HepG2 (cell line): ENCODE results near the gene ELP5. TPM values are rescaled to one million over a fixed set of nuclear protein-coding genes. Genes with fewer than 3 reads are reported as not detected.

Source experiments
- BORCS8-MEF2B ChIP-seq: sonication (generic); formaldehyde crosslinking; IDR thresholded peaks from 2 replicates; pipeline ENCODE4 v1.8.0; 2022; ENCODE audit warnings: mild to moderate bottlenecking, missing genetic modification reagents
- HNRNPL ChIP-seq: fragments of 200-400 bp; formaldehyde crosslinking; IDR thresholded peaks from 2 replicates; pipeline ENCODE4 v1.6.1; 2017; ENCODE audit warnings: mild to moderate bottlenecking, low read depth, low read length
- HOXA5 ChIP-seq: sonication (generic); formaldehyde crosslinking; IDR thresholded peaks from 2 replicates; pipeline ENCODE4 v1.4.0; 2020; ENCODE audit warnings: missing genetic modification reagents
- KDM2A ChIP-seq: sonication (generic); formaldehyde crosslinking; IDR thresholded peaks from 2 replicates; pipeline ENCODE4 v1.4.0; 2020; ENCODE audit warnings: low read depth, missing genetic modification reagents, borderline replicate concordance
- KDM3A ChIP-seq: IDR thresholded peaks from 2 replicates; pipeline ENCODE4 v1.6.1; 2018; ENCODE audit warnings: low read depth, missing compliant biosample characterization
- KDM5B ChIP-seq: sonication (generic); formaldehyde crosslinking; IDR thresholded peaks from 2 replicates; pipeline ENCODE4 v1.4.0; 2020; ENCODE audit warnings: missing genetic modification reagents, mild to moderate bottlenecking, borderline replicate concordance
- SMAD3 ChIP-seq: sonication (generic); formaldehyde crosslinking; IDR thresholded peaks from 2 replicates; pipeline ENCODE4 v1.4.0; 2020; ENCODE audit warnings: missing genetic modification reagents
- ZBTB38 ChIP-seq: sonication (generic); formaldehyde crosslinking; IDR thresholded peaks from 2 replicates; pipeline ENCODE4 v1.5.1; 2020; ENCODE audit warnings: mild to moderate bottlenecking, missing genetic modification reagents
- ZNF501 ChIP-seq: sonication (generic); formaldehyde crosslinking; IDR thresholded peaks from 2 replicates; pipeline ENCODE4 v1.5.1; 2020; ENCODE audit warnings: mild to moderate bottlenecking, moderate library complexity, missing genetic modification reagents
- ZSCAN25 ChIP-seq: sonication (generic); formaldehyde crosslinking; IDR thresholded peaks from 2 replicates; pipeline ENCODE4 v1.8.0; 2022; ENCODE audit warnings: mild to moderate bottlenecking, missing genetic modification reagents
- polyA plus RNA-seq, 8 experiments: library from polyadenylated mRNA; depleted of rRNA in 3 of 8; stranded (reverse) in 7 of 8; unstranded in 1 of 8; fragments of >200 nt; fragmentation: Illumina TruSeq in 4 of 8; extraction: Trizol in 4 of 8; gene quantifications; 2 replicates each; pipeline versions ENCODE4 v1.2.1 to v1.2.3, GENCODE V29; 2011 to 2016; ENCODE audit warnings: low read depth in 4 of 8, missing spikeins in 1 of 8, mixed read lengths in 1 of 8; ENCODE audit not compliant: insufficient read depth in 1 of 8
- total RNA-seq, 5 experiments: library from RNA; depleted of rRNA; stranded (reverse); fragments of >200 nt; fragmentation: Illumina TruSeq; extraction: Trizol; gene quantifications; 2 replicates each; pipeline ENCODE4 v1.2.3, GENCODE V29; 2016; ENCODE audit warnings: low read depth in 1 of 5
- TF ChIP-seq, protein P1 (sequence below): sonication (generic); formaldehyde crosslinking; conservative IDR thresholded peaks from 2 replicates; pipeline ENCODE4 v1.8.0; 2022; ENCODE audit warnings: mild to moderate bottlenecking, moderate library complexity, missing genetic modification reagents
- TF ChIP-seq, protein P2 (sequence below): IDR thresholded peaks from 2 replicates; pipeline ENCODE4 v1.6.1; 2016
- TF ChIP-seq, protein P3 (sequence below): sonication (generic); formaldehyde crosslinking; IDR thresholded peaks from 2 replicates; pipeline ENCODE4 v1.5.0; 2020; ENCODE audit warnings: missing genetic modification reagents
- TF ChIP-seq, protein P4 (sequence below): IDR thresholded peaks from 2 replicates; pipeline ENCODE4 v1.6.1; 2018; ENCODE audit warnings: missing genetic modification reagents, mild to moderate bottlenecking, missing compliant biosample characterization
- TF ChIP-seq, protein P5 (sequence below): sonication (generic); formaldehyde crosslinking; IDR thresholded peaks from 2 replicates; pipeline ENCODE4 v1.5.0; 2020; ENCODE audit warnings: missing genetic modification reagents, mild to moderate bottlenecking, borderline replicate concordance
- TF ChIP-seq, protein P6 (sequence below), 2 experiments: sonication (generic) in 1 of 2; formaldehyde crosslinking in 1 of 2; IDR thresholded peaks; 2 replicates each; pipeline versions ENCODE4 v1.4.0 to v1.6.1; 2016 to 2020; ENCODE audit warnings: borderline replicate concordance in 1 of 2, low read depth in 1 of 2, mild to moderate bottlenecking in 1 of 2, missing genetic modification reagents in 1 of 2

Gene ELP5
- total and polyA plus RNA-seq, 2 of the 13 experiments (the other 11 are each of a cell fraction or from before 2014, with no cell fraction given), result 67.6 to 69.8 TPM

DNA sequence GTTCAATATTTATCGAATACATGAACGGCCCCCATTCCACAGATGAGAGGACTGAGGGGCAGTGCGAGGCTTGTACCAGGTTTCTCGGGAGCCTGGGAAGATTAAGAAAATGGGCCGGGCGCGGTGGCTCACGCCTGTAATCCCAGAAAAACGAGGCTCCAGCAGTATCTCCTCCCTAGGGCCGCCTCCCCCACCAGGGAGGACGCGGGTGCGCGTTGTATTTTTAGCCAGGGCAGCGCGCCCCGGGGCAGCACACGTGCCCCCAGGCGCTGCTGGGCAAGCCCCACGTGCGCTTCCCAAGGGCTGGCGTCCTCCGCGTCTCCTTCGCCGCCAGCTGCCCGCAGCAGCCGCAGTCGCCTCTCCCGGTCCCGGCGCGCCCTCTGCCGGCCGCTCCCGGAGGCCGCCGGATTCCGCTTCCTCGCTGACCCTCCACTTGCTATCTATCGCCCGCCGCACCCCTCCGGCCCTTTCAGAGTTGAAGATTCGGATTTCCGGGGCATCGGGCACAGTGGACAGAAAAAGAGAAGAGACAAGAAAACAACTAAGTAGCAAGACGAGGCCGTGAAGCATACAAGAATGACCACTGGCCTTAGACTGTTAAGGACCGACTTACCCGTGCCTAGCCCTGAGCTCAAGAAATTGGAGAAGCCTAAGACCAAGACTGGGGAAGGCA, 44.3 kb downstream of the ELP5 start (continued):
- TF ChIP-seq, protein P1, sequence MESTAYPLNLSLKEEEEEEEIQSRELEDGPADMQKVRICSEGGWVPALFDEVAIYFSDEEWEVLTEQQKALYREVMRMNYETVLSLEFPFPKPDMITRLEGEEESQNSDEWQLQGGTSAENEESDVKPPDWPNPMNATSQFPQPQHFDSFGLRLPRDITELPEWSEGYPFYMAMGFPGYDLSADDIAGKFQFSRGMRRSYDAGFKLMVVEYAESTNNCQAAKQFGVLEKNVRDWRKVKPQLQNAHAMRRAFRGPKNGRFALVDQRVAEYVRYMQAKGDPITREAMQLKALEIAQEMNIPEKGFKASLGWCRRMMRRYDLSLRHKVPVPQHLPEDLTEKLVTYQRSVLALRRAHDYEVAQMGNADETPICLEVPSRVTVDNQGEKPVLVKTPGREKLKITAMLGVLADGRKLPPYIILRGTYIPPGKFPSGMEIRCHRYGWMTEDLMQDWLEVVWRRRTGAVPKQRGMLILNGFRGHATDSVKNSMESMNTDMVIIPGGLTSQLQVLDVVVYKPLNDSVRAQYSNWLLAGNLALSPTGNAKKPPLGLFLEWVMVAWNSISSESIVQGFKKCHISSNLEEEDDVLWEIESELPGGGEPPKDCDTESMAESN (CRISPR knock-in tag), result peak; percentile 48; the same call in 1 of the 2 replicates
- TF ChIP-seq, protein P2, sequence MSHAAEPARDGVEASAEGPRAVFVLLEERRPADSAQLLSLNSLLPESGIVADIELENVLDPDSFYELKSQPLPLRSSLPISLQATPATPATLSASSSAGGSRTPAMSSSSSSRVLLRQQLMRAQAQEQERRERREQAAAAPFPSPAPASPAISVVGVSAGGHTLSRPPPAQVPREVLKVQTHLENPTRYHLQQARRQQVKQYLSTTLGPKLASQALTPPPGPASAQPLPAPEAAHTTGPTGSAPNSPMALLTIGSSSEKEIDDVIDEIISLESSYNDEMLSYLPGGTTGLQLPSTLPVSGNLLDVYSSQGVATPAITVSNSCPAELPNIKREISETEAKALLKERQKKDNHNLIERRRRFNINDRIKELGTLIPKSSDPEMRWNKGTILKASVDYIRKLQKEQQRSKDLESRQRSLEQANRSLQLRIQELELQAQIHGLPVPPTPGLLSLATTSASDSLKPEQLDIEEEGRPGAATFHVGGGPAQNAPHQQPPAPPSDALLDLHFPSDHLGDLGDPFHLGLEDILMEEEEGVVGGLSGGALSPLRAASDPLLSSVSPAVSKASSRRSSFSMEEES, result peak; percentile 30; the same call in 1 of the 2 replicates
- TF ChIP-seq KDM3A (CRISPR knock-in tag) (peak; percentile 89), KDM2A (peak; percentile 82; the same call in 1 of the 2 replicates), BORCS8-MEF2B (CRISPR knock-in tag) (peak; percentile 37; the same call in 1 of the 2 replicates), HNRNPL (0 out of 2 replicates have a peak, but pooled peaks have one; percentile 61), ZNF501 (0 out of 2 replicates have a peak, but pooled peaks have one; percentile 28), HOXA5 (CRISPR knock-in tag) (peak; percentile 43; the same call in 1 of the 2 replicates), SMAD3 (peak; percentile 35; the same call in 1 of the 2 replicates), ZBTB38 (peak; percentile 72), KDM5B (CRISPR knock-in tag) (peak; percentile 63; the same call in 1 of the 2 replicates), ZSCAN25 (CRISPR knock-in tag) (peak; percentile 90)
- TF ChIP-seq, protein P3, sequence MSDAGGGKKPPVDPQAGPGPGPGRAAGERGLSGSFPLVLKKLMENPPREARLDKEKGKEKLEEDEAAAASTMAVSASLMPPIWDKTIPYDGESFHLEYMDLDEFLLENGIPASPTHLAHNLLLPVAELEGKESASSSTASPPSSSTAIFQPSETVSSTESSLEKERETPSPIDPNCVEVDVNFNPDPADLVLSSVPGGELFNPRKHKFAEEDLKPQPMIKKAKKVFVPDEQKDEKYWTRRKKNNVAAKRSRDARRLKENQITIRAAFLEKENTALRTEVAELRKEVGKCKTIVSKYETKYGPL, result no peak
- TF ChIP-seq, protein P4, sequence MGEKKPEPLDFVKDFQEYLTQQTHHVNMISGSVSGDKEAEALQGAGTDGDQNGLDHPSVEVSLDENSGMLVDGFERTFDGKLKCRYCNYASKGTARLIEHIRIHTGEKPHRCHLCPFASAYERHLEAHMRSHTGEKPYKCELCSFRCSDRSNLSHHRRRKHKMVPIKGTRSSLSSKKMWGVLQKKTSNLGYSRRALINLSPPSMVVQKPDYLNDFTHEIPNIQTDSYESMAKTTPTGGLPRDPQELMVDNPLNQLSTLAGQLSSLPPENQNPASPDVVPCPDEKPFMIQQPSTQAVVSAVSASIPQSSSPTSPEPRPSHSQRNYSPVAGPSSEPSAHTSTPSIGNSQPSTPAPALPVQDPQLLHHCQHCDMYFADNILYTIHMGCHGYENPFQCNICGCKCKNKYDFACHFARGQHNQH, result peak; percentile 18; the same call in 1 of the 2 replicates
- TF ChIP-seq, protein P5, sequence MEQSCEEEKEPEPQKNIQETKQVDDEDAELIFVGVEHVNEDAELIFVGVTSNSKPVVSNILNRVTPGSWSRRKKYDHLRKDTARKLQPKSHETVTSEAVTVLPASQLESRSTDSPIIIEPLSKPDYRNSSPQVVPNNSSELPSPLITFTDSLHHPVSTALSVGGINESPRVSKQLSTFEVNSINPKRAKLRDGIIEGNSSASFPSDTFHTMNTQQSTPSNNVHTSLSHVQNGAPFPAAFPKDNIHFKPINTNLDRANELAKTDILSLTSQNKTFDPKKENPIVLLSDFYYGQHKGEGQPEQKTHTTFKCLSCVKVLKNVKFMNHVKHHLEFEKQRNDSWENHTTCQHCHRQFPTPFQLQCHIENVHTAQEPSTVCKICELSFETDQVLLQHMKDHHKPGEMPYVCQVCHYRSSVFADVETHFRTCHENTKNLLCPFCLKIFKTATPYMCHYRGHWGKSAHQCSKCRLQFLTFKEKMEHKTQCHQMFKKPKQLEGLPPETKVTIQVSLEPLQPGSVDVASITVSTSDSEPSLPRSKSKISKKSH (CRISPR knock-in tag), result no peak
- TF ChIP-seq, protein P6, sequence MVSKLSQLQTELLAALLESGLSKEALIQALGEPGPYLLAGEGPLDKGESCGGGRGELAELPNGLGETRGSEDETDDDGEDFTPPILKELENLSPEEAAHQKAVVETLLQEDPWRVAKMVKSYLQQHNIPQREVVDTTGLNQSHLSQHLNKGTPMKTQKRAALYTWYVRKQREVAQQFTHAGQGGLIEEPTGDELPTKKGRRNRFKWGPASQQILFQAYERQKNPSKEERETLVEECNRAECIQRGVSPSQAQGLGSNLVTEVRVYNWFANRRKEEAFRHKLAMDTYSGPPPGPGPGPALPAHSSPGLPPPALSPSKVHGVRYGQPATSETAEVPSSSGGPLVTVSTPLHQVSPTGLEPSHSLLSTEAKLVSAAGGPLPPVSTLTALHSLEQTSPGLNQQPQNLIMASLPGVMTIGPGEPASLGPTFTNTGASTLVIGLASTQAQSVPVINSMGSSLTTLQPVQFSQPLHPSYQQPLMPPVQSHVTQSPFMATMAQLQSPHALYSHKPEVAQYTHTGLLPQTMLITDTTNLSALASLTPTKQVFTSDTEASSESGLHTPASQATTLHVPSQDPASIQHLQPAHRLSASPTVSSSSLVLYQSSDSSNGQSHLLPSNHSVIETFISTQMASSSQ (IDR thresholded peaks at IDR 0.05; ENCODE audit: low read depth), result no peak
- TF ChIP-seq, protein P6 (CRISPR knock-in tag; IDR thresholded peaks at IDR 0.05; ENCODE audit: borderline replicate concordance), result peak; percentile 55; the same call in 1 of the 2 replicates
